HG02840 (cell line): ENCODE data around the gene HP1BP3.

ENCODE experiments used
- ATAC-seq: cut with Tn5 transposase; IDR thresholded peaks from one replicate; pipeline ENCODE4 v1.9.1; 2021; ENCODE audit warnings: mild to moderate bottlenecking, moderate library complexity, moderate number of reproducible peaks; ENCODE audit not compliant: unreplicated experiment, low FRiP score

Gene HP1BP3

GRCh38 chr1:20715406-20715805 lies 71.7 kb downstream of the HP1BP3 start:
- no peak for ATAC-seq

- ATAC-seq: no peak
Observed at GRCh38 chr1:20713440-20713839, 73.7 kb downstream of the HP1BP3 start.

DNA sequence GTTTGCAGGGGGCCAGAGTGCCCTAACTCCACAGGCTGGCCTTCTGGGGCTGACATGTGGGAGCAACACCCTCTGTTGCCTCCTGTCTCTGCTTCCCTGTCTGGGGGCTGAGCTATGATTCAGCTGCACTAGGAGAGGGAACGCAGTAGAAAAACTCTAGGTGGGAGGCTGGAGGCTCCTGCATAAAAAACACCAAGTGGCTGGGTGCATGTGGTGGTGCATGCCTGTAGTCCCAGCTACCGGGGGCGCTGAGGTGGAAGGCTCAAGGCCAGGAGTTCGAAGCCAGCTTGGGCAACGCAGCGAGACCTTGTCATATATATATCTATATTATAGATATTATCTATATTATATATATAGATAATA lies 74.9 kb downstream of the HP1BP3 start:
- no peak for ATAC-seq

DNA sequence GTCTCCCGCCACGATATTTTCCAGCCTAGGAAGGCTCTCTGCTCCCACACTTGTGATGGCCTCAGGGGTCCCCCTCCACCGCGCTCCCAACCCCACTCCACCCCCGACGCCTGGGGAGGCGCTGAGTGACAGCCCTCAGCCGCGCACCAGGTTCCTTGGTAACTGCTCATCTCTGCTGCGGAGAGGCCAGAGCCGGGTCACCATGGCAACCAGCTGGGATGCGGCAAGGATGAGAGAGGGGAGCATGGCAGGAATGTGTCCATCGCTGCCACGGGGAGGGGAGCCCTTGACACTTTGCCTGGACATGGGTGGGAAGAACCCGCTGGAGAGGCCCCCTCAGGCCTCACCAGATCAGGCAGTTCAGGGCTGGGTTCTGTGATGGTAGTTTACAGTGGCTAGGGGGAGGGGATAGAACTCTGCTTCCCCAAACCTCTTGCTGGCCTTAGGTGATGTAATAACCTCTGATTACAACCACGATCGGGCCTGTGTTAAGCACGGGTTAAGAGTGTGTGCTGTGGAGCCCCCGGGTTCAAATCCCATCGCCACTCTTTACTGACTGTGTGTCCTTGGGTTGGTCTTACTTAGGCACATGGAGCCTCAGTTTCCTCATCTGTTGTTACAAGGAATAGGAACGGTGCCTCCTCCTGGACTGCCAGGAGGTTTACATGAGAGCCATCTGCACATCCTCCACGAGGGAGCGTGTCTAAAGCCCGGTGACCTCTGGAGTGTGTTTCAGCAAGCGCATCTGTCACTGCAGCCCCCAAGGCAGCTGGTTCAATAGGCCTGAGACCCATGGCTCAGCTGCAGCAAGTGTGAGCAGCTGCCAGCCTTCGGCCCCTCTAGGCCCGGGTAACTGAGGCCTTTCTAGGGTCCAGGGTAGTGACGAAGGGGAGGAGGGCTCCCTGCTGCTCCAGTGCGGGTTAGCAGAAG lies 75.6 kb downstream of the HP1BP3 start:
- ATAC-seq: no peak

GRCh38 chr1:20710469-20711284 lies 76.4 kb downstream of the HP1BP3 start:
- no peak for ATAC-seq

- ATAC-seq: no peak
Observed at GRCh38 chr1:20709868-20710267, 77.2 kb downstream of the HP1BP3 start.

DNA sequence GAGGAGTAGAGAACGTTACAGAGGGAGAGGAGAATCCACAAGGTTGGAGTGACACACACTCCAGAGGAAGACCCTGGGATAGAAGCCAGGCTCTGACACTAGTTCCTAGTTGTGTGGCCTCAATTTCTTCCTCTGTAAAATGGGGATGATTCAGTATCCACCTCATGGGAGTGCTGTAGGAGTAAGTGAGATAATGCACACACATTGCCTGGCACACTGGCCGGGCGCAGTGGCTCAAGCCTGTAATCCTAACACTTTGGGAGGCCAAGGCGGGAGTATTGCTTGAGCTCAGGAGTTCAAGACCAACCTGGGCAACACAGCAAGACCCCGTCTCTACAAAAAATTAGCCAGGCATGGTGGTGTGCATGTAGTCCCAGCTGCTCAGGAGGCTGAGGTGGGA lies 78.2 kb downstream of the HP1BP3 start:
- ATAC-seq: no peak

- ATAC-seq: no peak
Observed at GRCh38 chr1:20708057-20708456, 79.0 kb downstream of the HP1BP3 start.

- no peak for ATAC-seq
Observed at GRCh38 chr1:20706841-20707240, 80.3 kb downstream of the HP1BP3 start.

GRCh38 chr1:20705203-20705755 lies 81.8 kb downstream of the HP1BP3 start:
- ATAC-seq: no peak

GRCh38 chr1:20704390-20705202 lies 82.5 kb downstream of the HP1BP3 start:
- ATAC-seq: no peak

GRCh38 chr1:20703124-20703756 lies 83.9 kb downstream of the HP1BP3 start:
- no peak for ATAC-seq

- no peak for ATAC-seq
Observed at GRCh38 chr1:20702416-20702815, 84.7 kb downstream of the HP1BP3 start.

- no peak for ATAC-seq
Observed at GRCh38 chr1:20701847-20702246, 85.3 kb downstream of the HP1BP3 start.

DNA sequence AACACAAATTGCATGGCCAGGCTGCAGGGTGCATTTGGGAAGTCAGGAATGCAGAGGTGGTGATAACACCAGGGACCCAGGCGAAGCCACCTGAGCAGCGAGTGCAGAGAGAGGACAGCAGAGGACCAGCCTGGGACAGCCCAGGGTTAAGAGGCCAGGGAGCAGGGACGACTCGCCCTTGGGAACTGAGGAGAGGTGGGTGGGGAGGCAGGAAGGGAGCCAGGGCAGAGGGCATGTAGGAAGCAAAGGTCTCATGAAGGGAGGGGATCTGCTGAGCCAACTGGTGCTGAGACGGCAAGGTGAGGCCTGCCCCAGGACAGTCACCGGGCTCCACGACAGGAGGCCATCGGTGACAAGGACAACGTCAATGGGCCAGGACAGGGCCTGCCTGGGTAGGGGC lies 85.7 kb downstream of the HP1BP3 start:
- no peak for ATAC-seq

GRCh38 chr1:20700636-20701215 lies 86.4 kb downstream of the HP1BP3 start:
- no peak for ATAC-seq

DNA sequence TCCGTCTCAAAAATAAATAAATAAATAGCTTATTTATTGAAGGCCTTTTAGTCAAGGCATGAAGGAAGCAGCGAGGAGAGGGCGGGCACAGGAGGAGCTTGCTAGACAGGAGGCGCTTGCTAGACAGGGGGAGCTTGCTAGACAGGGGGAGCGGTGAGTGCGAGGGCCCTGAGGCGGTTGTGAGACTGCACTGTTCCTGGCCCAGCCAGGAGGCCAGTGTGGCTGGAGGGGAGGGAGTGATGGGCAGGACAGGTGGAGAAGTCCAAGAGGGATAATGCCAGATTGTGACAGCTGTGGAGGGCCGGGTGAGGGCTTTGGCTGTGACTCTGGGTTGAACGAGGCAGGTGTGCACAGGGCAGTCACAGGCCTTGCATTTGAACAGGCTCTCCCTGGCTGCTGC lies 87.5 kb downstream of the HP1BP3 start:
- no peak for ATAC-seq

DNA sequence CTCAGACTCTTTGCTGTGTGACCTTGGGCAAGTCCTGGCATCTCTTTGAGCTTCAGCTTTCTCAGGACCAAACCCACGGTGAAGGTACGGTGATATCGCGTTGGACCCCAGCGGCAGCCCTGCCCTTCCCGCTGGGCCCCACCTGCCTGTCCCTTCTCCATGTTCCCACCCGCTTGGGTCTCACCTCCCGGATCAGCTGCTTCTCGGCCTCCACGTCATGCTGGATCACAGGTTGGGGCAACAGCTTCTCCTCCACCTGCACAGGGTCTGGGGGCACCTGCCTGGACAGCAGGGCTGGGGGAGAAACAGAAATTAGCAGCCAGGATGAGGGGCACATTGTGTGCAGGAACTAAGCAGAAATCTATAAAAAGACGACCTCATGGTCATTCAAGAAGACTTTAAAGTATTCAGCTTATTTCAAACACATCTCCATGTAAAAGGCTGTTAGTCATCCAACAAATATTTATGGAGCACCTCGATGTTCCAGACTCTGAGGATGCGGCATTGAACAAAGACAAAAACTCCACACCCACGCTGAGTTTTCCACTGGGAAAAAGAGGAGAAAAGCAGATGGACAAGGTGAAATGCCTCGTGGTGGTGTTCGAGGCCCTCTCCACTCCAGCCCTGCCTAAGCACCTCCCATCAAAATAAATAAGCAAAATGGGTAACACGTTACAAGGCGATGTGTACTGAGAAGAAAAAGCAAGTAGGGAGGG lies 88.8 kb downstream of the HP1BP3 start:
- ATAC-seq: no peak

- ATAC-seq: no peak
Observed at GRCh38 chr1:20697563-20697962, 89.5 kb downstream of the HP1BP3 start.
